ENCODE results near the gene CYGB.

CYGB gene

DNA sequence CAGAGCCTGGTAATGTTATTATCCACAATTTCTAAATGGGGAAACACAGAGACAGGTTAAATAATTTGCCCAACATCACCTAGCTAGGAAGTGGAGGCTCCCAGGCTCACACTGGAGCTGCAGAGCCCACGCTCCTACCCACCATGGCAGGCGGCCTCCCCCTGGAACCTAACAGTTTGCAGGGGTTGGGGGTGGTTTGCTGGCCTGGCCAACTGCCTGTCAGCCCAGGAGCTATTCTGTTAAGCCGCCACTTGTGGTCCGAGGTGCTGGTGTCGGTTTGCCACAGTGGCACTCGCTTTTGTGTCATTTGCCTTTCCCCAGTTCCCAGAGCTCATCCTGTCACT, 5.9 kb upstream of the CYGB start:
- Histone ChIP-seq H3K36me3 (ENCODE audit: control insufficient read depth, insufficient read depth, low read length) (no peaks in the 10 kb centered on the region), H3K27me3 (replicated peaks; ENCODE audit: control insufficient read depth, insufficient read depth, low read length) (no peaks in the 10 kb centered on the region; the same call in 1 of the 2 replicates), H3K4me3 (replicated peaks; ENCODE audit: low read depth, low read length) (no peak overlapping the region)
- no peak for DNase-seq (ENCODE audit: extremely low read depth, insufficient read length)
- TF ChIP-seq, protein P1, sequence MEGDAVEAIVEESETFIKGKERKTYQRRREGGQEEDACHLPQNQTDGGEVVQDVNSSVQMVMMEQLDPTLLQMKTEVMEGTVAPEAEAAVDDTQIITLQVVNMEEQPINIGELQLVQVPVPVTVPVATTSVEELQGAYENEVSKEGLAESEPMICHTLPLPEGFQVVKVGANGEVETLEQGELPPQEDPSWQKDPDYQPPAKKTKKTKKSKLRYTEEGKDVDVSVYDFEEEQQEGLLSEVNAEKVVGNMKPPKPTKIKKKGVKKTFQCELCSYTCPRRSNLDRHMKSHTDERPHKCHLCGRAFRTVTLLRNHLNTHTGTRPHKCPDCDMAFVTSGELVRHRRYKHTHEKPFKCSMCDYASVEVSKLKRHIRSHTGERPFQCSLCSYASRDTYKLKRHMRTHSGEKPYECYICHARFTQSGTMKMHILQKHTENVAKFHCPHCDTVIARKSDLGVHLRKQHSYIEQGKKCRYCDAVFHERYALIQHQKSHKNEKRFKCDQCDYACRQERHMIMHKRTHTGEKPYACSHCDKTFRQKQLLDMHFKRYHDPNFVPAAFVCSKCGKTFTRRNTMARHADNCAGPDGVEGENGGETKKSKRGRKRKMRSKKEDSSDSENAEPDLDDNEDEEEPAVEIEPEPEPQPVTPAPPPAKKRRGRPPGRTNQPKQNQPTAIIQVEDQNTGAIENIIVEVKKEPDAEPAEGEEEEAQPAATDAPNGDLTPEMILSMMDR (IDR thresholded peaks at IDR 0.05; ENCODE audit: insufficient read depth, low read length, poor library complexity, severe bottlenecking): no peak

DNA sequence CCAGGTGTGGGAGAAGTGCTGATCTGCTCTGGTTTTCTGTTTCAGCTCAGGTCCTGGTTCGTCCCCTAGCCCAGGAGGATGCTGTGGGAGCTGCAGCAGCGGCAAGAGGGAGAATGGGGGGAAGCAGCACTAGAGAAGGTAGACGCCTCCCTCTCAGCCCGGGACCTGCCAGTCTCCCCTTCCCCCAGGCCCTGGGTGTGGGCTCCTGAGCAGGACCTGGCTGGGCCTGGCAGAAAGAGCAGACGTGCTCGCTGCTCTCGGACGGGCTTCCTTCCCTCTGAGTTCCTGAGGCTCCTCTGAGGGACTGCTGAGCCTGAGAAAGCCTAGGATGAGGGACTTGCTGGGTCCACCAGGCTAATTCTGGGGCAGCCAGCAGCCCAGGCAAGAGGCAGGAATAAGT, 5.5 kb upstream of the CYGB start:
- Histone ChIP-seq H3K27me3 (replicated peaks; ENCODE audit: control insufficient read depth, insufficient read depth, low read length) (no peaks in the 10 kb centered on the region; the same call in 1 of the 2 replicates), H3K4me3 (replicated peaks; ENCODE audit: low read depth, low read length) (no peak overlapping the region), H3K36me3 (ENCODE audit: control insufficient read depth, insufficient read depth, low read length) (no peaks in the 10 kb centered on the region)
- TF ChIP-seq, protein P1 (IDR thresholded peaks at IDR 0.05; ENCODE audit: insufficient read depth, low read length, poor library complexity, severe bottlenecking): no peak
- no peak for DNase-seq (ENCODE audit: extremely low read depth, insufficient read length)

DNA sequence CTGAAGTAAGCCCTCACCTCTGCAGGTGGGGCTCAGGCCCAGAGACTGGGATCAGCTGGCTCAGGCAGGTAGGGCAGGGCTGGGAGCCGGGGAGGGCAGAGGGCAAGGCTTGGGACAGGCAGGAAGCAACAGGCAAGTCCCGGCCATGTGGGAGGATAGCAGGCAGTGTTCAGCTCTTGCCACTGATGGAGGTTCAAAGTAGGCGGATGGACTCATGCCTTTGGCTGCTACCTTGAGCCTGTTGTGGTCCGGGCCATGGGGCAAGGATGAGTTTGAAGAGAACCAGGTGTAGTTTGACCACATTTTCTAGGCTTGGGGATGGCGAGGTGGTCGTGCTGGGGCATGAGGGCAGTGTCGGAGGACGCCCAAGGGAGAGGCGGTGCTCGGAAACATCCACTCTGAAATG, 5.1 kb upstream of the CYGB start:
- TF ChIP-seq, protein P1 (IDR thresholded peaks at IDR 0.05; ENCODE audit: insufficient read depth, low read length, poor library complexity, severe bottlenecking): no peak
- H3K36me3 ChIP-seq (ENCODE audit: control insufficient read depth, insufficient read depth, low read length): no peaks in the 10 kb centered on the region
- H3K4me3 ChIP-seq (replicated peaks; ENCODE audit: low read depth, low read length): no peak overlapping the region
- H3K27me3 ChIP-seq (replicated peaks; ENCODE audit: control insufficient read depth, insufficient read depth, low read length): no peaks in the 10 kb centered on the region; the same call in 1 of the 2 replicates
- DNase-seq (ENCODE audit: extremely low read depth, insufficient read length): no peak

DNA sequence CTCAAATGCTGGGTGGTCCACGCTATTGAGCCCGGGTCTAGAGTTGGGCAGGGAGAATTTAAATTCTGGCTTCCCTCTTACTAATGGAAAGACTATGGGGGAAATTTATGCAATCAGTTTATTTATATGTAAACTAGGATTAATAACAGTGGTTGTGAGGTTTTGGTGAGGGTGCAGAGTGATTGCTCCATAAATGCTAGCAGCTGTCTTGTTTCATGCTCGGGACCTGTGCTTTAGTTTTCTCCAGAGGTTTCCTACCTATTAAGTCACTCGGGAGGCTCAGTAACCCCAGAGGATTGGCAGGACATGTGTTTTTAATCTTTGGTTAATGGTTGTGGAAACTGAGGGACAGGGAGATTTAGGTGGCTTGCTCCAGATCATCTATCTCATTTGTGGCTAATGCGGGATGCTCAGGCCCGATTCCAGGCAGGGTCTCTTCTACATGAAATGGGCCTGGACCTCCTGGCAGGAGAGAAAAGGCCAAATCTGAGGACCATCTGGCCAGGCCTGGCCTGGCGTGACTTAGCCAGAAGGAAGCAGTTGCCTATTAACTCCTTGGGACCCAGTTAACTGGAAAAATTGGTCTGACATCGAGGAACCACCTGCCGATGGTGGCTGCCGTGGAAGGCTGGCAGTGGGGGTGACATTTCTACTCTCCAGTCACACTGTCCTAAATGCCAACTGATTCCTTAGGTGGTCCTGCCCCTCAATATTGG, 4.4 kb upstream of the CYGB start:
- Histone ChIP-seq H3K36me3 (ENCODE audit: control insufficient read depth, insufficient read depth, low read length) (no peaks in the 10 kb centered on the region), H3K4me3 (replicated peaks; ENCODE audit: low read depth, low read length) (no peak overlapping the region), H3K27me3 (replicated peaks; ENCODE audit: control insufficient read depth, insufficient read depth, low read length) (no peaks in the 10 kb centered on the region; the same call in 1 of the 2 replicates)
- TF ChIP-seq, protein P1 (IDR thresholded peaks at IDR 0.05; ENCODE audit: insufficient read depth, low read length, poor library complexity, severe bottlenecking): no peak
- no peak for DNase-seq (ENCODE audit: extremely low read depth, insufficient read length)

DNA sequence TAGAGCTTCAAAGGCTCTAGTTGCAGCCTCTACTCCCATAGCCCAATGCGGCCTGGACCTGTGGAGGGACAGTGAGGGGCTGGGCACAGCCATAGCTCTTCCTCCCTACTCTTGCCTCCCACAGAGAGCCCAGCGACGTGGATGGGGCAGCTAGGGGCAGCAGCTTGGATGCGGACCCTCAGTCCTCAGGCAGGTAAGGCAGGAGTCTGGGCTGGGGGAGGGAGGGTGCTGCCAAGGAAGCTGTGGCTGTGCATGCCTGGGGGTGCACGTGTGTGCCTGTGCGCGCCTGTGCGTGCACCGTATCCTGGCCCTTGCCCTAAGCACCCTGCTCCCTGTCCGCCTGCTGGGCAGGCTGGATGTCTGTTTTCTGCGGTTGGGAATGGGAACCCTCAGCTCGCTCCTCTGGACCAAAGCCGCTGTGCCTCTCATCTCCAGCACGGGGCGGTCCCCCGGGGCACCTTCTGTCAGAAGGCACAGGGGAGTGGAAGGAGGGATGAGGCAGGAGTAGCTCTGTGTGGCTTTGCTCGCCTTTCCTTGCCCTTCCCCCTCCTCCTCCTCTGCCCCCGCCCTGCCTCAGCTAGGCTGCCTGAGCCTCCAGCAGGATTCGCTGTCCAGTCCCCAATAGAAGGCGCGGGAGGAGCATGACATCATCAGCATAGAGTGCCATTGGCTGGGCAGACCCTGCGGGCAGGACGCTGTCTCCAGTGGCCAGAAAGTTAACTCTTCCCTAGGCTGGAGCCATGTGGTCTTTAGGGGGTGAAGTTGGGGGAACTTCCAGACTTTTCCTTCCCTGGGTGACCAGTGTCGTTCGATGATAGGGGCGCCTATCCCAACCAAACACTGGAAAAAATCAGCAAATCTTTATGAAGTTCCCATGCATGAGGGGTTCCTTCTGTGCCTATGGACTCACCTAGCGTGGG, 3.1 kb upstream of the CYGB start:
- no peak overlapping the region for H3K4me3 ChIP-seq (replicated peaks; ENCODE audit: low read depth, low read length)
- H3K36me3 ChIP-seq (ENCODE audit: control insufficient read depth, insufficient read depth, low read length): no peaks in the 10 kb centered on the region
- H3K27me3 ChIP-seq (replicated peaks; ENCODE audit: control insufficient read depth, insufficient read depth, low read length): peaks cover 5% of the 10 kb centered on the region
- DNase-seq (ENCODE audit: extremely low read depth, insufficient read length): no peak
- TF ChIP-seq, protein P1 (IDR thresholded peaks at IDR 0.05; ENCODE audit: insufficient read depth, low read length, poor library complexity, severe bottlenecking): no peak

All from GM06990 (cell line).